ENCODE measurements around the gene OR2AG1.

The OR2AG1 gene

GRCh38 chr11:6782720-6783119 lies at the start of gene OR2AG1:
Gene OR2AG1 (plus strand): TSS chr11:6783020. CDS start chr11:6785038, 2,018 bp downstream.
- no peak for DNase-seq

- peak; percentile 26 for DNase-seq
Observed at GRCh38 chr11:6733326-6734275, 49.2 kb upstream of the OR2AG1 start.

- no peak for DNase-seq
Observed at GRCh38 chr11:6734616-6735015, 48.2 kb upstream of the OR2AG1 start.

- peak; percentile 36 for DNase-seq
Observed at GRCh38 chr11:6735306-6735705, 47.5 kb upstream of the OR2AG1 start.

GRCh38 chr11:6736495-6737121 lies 46.2 kb upstream of the OR2AG1 start:
- DNase-seq = no peak

- peak; percentile 81 for DNase-seq
Observed at GRCh38 chr11:6737872-6738466, 44.9 kb upstream of the OR2AG1 start.

GRCh38 chr11:6738590-6738989 lies 44.2 kb upstream of the OR2AG1 start:
- DNase-seq = no peak

GRCh38 chr11:6742260-6742659 lies 40.6 kb upstream of the OR2AG1 start:
- DNase-seq = no peak

GRCh38 chr11:6745018-6745417 lies 37.8 kb upstream of the OR2AG1 start:
- DNase-seq = no peak

- no peak for DNase-seq
Observed at GRCh38 chr11:6745465-6746015, 37.3 kb upstream of the OR2AG1 start.

- DNase-seq = peak; percentile 67
Observed at GRCh38 chr11:6746086-6746618, 36.7 kb upstream of the OR2AG1 start.

GRCh38 chr11:6746626-6747025 lies 36.2 kb upstream of the OR2AG1 start:
- DNase-seq = no peak

- DNase-seq = no peak
Observed at GRCh38 chr11:6747097-6747668, 35.6 kb upstream of the OR2AG1 start.

- peak; percentile 58 for DNase-seq
Observed at GRCh38 chr11:6755303-6755952, 27.4 kb upstream of the OR2AG1 start.

GRCh38 chr11:6755953-6756347 lies 26.9 kb upstream of the OR2AG1 start:
- DNase-seq = no peak

- peak; percentile 76 for DNase-seq
Observed at GRCh38 chr11:6757373-6757967, 25.4 kb upstream of the OR2AG1 start.

- DNase-seq = no peak
Observed at GRCh38 chr11:6771926-6772893, 10.6 kb upstream of the OR2AG1 start, which contains the start of gene OR2AG2. Gene OR2AG2 (minus strand): TSS chr11:6771976. CDS start chr11:6768957, 3,019 bp downstream.

GRCh38 chr11:6778518-6778917 lies 4.3 kb upstream of the OR2AG1 start:
- no peak for DNase-seq

- DNase-seq = no peak
Observed at GRCh38 chr11:6780829-6781228, 2.0 kb upstream of the OR2AG1 start.

- DNase-seq = no peak
Observed at GRCh38 chr11:6790546-6790945, 7.7 kb downstream of the OR2AG1 start.
